ENCODE results near the gene RGS12. TPM values are rescaled to one million over a fixed set of nuclear protein-coding genes. Genes with fewer than 3 reads are reported as not detected.

Gene RGS12
- polyA plus RNA-seq, 1 donor (not counting 4 experiments of a cell fraction or from before 2014, with no cell fraction given) = 34.0 TPM

DNA sequence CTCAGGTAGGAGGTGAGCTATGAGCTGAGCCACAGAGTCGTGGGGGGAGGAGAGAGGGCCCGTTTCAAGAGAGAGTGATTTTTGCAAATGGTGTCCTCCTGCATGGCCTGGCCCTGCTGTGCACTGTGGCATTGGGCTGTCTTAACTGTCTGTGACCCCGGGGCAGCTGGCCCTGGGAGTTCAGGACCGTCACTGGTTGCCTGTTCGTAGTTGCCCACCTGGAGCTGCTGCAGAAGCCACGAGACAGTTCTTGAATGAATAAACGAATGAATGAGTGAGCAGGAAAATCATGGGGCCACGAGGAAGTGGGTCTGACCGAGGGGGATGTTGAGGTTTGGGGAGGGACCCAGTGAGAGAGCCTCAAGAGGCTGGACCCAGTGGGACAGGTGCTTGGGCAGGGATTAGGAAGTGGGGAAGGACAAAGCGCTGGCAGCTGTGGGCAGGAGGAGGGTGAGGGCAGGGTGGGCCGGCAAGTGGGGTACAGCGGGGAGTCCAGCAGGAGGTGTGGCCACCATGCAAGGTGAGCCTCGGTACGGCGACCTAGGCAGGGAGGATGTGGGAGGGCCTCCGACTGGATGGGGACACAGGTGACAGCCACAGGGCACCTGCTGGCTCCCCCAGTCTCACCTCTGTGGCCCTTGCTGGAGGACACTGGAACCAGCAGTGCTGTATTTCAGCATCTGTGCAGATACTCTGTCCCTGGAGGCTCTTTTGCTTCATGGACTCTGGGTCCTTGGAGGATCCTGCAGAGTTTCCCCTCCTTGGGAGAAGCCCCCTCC, 10.2 kb downstream of the RGS12 start:
- DNase-seq (ENCODE audit: low read depth, low spot score) (no peak), FAIRE-seq (no peak)
- dilution Hi-C loops (cut with MboI; ENCODE audit: extremely low pct_ligation_motif_present, low sequenced_read_pairs) = no loop called here
- H3K27me3 ChIP-seq (ENCODE audit: control insufficient read depth, extremely low read depth, insufficient read depth, low read length) = peaks cover 16% of the 10 kb centered on the region
- no peak overlapping the region for H3K9ac ChIP-seq (ENCODE audit: control insufficient read depth, extremely low read depth, insufficient read depth, low read length)
- TF ChIP-seq, protein P1, sequence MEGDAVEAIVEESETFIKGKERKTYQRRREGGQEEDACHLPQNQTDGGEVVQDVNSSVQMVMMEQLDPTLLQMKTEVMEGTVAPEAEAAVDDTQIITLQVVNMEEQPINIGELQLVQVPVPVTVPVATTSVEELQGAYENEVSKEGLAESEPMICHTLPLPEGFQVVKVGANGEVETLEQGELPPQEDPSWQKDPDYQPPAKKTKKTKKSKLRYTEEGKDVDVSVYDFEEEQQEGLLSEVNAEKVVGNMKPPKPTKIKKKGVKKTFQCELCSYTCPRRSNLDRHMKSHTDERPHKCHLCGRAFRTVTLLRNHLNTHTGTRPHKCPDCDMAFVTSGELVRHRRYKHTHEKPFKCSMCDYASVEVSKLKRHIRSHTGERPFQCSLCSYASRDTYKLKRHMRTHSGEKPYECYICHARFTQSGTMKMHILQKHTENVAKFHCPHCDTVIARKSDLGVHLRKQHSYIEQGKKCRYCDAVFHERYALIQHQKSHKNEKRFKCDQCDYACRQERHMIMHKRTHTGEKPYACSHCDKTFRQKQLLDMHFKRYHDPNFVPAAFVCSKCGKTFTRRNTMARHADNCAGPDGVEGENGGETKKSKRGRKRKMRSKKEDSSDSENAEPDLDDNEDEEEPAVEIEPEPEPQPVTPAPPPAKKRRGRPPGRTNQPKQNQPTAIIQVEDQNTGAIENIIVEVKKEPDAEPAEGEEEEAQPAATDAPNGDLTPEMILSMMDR (optimal IDR thresholded peaks at IDR 0.05 in 1 of 3, IDR thresholded peaks at IDR 0.05 in 1 of 3, conservative IDR thresholded peaks at IDR 0.05 in 1 of 3; ENCODE audit: extremely low read depth in 1 of 3, insufficient read depth in 2 of 3, low read length in 3 of 3) = no peak
- no peak for TF ChIP-seq EZH2 (IDR thresholded peaks at IDR 0.05; ENCODE audit: low read length)
- peaks cover 3% of the 10 kb centered on the region for H4K20me1 ChIP-seq (ENCODE audit: control insufficient read depth, extremely low read depth, insufficient read depth, low read length)
- no peak overlapping the region for H3K27ac ChIP-seq (ENCODE audit: control insufficient read depth, insufficient read depth, low read length)
- no peaks in the 10 kb centered on the region for H3K9me3 ChIP-seq (ENCODE audit: control insufficient read depth, low read depth, low read length)
- H3K4me1 ChIP-seq (ENCODE audit: control insufficient read depth, extremely low read depth, insufficient read depth, low read length) = no peaks in the 10 kb centered on the region
- no peak overlapping the region for H3K4me2 ChIP-seq (ENCODE audit: control insufficient read depth, extremely low read depth, insufficient read depth, low read depth, low read length)
- H3K36me3 ChIP-seq (ENCODE audit: control insufficient read depth in 2 of 2, extremely low read depth in 1 of 2, insufficient read depth in 2 of 2, low read length in 2 of 2) = no peaks in the 10 kb centered on the region
- H3K79me2 ChIP-seq (ENCODE audit: control insufficient read depth, insufficient read depth, low read length) = no peaks in the 10 kb centered on the region
- H3K4me3 ChIP-seq (ENCODE audit: control insufficient read depth in 2 of 3, extremely low read depth in 1 of 3, insufficient read depth in 2 of 3, low read depth in 1 of 3, low read length in 3 of 3) = no peak overlapping the region
- H3K9me1 ChIP-seq (ENCODE audit: control insufficient read depth, extremely low read depth, insufficient read depth, low read length) = no peaks in the 10 kb centered on the region
- no peak overlapping the region for H2AFZ ChIP-seq (ENCODE audit: control insufficient read depth, low read length)

DNA sequence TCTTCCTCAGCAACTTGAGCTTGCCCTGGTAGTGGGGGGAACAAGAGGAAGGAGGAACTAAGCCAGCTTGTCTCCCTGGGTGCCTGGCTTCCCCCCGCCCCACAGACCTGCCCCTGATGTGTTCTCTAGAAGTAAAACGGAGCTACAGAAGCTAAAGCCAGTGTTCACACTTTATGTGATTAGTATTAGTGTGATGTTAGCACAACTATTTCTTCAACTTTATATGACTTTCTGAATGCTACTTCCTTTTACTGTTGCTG, 10.7 kb downstream of the RGS12 start:
- Histone ChIP-seq H3K9me1 (ENCODE audit: control insufficient read depth, extremely low read depth, insufficient read depth, low read length) (no peaks in the 10 kb centered on the region), H3K27me3 (ENCODE audit: control insufficient read depth, extremely low read depth, insufficient read depth, low read length) (peaks cover 19% of the 10 kb centered on the region), H3K36me3 (ENCODE audit: control insufficient read depth in 2 of 2, extremely low read depth in 1 of 2, insufficient read depth in 2 of 2, low read length in 2 of 2) (no peaks in the 10 kb centered on the region), H3K4me3 (ENCODE audit: control insufficient read depth in 2 of 3, extremely low read depth in 1 of 3, insufficient read depth in 2 of 3, low read depth in 1 of 3, low read length in 3 of 3) (no peak overlapping the region), H3K9ac (ENCODE audit: control insufficient read depth, extremely low read depth, insufficient read depth, low read length) (no peak overlapping the region), H3K4me2 (ENCODE audit: control insufficient read depth, extremely low read depth, insufficient read depth, low read depth, low read length) (no peak overlapping the region), H4K20me1 (ENCODE audit: control insufficient read depth, extremely low read depth, insufficient read depth, low read length) (peaks cover 3% of the 10 kb centered on the region), H3K27ac (ENCODE audit: control insufficient read depth, insufficient read depth, low read length) (no peak overlapping the region), H3K9me3 (ENCODE audit: control insufficient read depth, low read depth, low read length) (no peaks in the 10 kb centered on the region), H2AFZ (ENCODE audit: control insufficient read depth, low read length) (no peak overlapping the region), H3K79me2 (ENCODE audit: control insufficient read depth, insufficient read depth, low read length) (no peaks in the 10 kb centered on the region), H3K4me1 (ENCODE audit: control insufficient read depth, extremely low read depth, insufficient read depth, low read length) (no peaks in the 10 kb centered on the region)
- FAIRE-seq = no peak
- no peak for DNase-seq (ENCODE audit: low read depth, low spot score)
- no peak for TF ChIP-seq EZH2 (IDR thresholded peaks at IDR 0.05; ENCODE audit: low read length)
- TF ChIP-seq, protein P1 (optimal IDR thresholded peaks at IDR 0.05 in 1 of 3, IDR thresholded peaks at IDR 0.05 in 1 of 3, conservative IDR thresholded peaks at IDR 0.05 in 1 of 3; ENCODE audit: extremely low read depth in 1 of 3, insufficient read depth in 2 of 3, low read length in 3 of 3) = no peak
- dilution Hi-C loops (cut with MboI; ENCODE audit: extremely low pct_ligation_motif_present, low sequenced_read_pairs) = no loop called here

Data from keratinocyte (primary cell).